Panc1 (cell line): ENCODE results near the gene MACF1.

Experiments
- POLR2AphosphoS5 ChIP-seq: IDR thresholded peaks from 2 replicates; pipeline ENCODE4 v1.6.1; 2012; ENCODE audit warnings: mild to moderate bottlenecking, low read depth, low read length, moderate library complexity
- SIN3A ChIP-seq: IDR thresholded peaks from 2 replicates; pipeline ENCODE4 v1.6.1; 2012; ENCODE audit warnings: low read depth, mild to moderate bottlenecking, low read length, moderate library complexity, borderline replicate concordance; ENCODE audit not compliant: insufficient read depth
- TCF7L2 ChIP-seq: IDR thresholded peaks from 2 replicates; pipeline ENCODE4 v1.6.1; 2011; ENCODE audit warnings: mild to moderate bottlenecking, low read depth, low read length, inconsistent platforms
- TF ChIP-seq, protein P1 (sequence below): fragments of 450-650 bp; IDR thresholded peaks from 2 replicates; pipeline ENCODE4 v1.5.1; 2017; ENCODE audit warnings: mild to moderate bottlenecking
- TF ChIP-seq, protein P2 (sequence below), 2 experiments: IDR thresholded peaks; 2 replicates each; pipeline ENCODE4 v1.6.1; 2011 to 2012; ENCODE audit warnings: low read depth in 2 of 2, control low read depth in 1 of 2, low read length in 1 of 2, mild to moderate bottlenecking in 1 of 2, moderate library complexity in 1 of 2; ENCODE audit not compliant: insufficient read depth in 1 of 2

DNA sequence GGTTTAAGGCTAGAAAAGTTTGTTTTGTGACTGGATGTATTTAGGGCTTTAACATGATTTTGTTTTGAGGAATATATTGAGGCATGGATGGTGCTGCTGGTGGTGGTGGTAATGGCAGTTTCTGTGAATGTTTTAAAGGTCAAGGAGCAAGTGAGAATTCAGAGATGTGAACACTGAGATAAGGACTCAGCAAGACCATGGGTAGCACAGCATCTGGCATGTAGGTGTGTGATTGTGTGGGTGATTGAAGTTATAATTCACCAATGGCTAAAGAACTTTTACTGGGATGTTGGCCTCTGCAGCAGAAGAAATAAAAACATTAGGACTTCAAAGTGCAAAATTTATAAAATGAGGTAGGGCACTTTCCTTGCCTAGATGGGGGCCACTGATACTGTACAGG is 65.9 kb downstream of the MACF1 start:
- TF ChIP-seq, protein P1, sequence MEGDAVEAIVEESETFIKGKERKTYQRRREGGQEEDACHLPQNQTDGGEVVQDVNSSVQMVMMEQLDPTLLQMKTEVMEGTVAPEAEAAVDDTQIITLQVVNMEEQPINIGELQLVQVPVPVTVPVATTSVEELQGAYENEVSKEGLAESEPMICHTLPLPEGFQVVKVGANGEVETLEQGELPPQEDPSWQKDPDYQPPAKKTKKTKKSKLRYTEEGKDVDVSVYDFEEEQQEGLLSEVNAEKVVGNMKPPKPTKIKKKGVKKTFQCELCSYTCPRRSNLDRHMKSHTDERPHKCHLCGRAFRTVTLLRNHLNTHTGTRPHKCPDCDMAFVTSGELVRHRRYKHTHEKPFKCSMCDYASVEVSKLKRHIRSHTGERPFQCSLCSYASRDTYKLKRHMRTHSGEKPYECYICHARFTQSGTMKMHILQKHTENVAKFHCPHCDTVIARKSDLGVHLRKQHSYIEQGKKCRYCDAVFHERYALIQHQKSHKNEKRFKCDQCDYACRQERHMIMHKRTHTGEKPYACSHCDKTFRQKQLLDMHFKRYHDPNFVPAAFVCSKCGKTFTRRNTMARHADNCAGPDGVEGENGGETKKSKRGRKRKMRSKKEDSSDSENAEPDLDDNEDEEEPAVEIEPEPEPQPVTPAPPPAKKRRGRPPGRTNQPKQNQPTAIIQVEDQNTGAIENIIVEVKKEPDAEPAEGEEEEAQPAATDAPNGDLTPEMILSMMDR, result no peak
- TF ChIP-seq POLR2AphosphoS5 (no peak), SIN3A (no peak), TCF7L2 (no peak)
- TF ChIP-seq, protein P2, sequence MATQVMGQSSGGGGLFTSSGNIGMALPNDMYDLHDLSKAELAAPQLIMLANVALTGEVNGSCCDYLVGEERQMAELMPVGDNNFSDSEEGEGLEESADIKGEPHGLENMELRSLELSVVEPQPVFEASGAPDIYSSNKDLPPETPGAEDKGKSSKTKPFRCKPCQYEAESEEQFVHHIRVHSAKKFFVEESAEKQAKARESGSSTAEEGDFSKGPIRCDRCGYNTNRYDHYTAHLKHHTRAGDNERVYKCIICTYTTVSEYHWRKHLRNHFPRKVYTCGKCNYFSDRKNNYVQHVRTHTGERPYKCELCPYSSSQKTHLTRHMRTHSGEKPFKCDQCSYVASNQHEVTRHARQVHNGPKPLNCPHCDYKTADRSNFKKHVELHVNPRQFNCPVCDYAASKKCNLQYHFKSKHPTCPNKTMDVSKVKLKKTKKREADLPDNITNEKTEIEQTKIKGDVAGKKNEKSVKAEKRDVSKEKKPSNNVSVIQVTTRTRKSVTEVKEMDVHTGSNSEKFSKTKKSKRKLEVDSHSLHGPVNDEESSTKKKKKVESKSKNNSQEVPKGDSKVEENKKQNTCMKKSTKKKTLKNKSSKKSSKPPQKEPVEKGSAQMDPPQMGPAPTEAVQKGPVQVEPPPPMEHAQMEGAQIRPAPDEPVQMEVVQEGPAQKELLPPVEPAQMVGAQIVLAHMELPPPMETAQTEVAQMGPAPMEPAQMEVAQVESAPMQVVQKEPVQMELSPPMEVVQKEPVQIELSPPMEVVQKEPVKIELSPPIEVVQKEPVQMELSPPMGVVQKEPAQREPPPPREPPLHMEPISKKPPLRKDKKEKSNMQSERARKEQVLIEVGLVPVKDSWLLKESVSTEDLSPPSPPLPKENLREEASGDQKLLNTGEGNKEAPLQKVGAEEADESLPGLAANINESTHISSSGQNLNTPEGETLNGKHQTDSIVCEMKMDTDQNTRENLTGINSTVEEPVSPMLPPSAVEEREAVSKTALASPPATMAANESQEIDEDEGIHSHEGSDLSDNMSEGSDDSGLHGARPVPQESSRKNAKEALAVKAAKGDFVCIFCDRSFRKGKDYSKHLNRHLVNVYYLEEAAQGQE (IDR thresholded peaks at IDR 0.05; ENCODE audit: insufficient read depth in 1 of 2, low read depth in 2 of 2, low read length in 1 of 2), result no peak
